ENCODE measurements around the gene PMS2.
"Not testable (repeated sequence)": the region's sequence is repeated elsewhere in the genome, so short reads cannot be mapped to it uniquely, and the experiment has no call there.

The PMS2 gene, protein sequence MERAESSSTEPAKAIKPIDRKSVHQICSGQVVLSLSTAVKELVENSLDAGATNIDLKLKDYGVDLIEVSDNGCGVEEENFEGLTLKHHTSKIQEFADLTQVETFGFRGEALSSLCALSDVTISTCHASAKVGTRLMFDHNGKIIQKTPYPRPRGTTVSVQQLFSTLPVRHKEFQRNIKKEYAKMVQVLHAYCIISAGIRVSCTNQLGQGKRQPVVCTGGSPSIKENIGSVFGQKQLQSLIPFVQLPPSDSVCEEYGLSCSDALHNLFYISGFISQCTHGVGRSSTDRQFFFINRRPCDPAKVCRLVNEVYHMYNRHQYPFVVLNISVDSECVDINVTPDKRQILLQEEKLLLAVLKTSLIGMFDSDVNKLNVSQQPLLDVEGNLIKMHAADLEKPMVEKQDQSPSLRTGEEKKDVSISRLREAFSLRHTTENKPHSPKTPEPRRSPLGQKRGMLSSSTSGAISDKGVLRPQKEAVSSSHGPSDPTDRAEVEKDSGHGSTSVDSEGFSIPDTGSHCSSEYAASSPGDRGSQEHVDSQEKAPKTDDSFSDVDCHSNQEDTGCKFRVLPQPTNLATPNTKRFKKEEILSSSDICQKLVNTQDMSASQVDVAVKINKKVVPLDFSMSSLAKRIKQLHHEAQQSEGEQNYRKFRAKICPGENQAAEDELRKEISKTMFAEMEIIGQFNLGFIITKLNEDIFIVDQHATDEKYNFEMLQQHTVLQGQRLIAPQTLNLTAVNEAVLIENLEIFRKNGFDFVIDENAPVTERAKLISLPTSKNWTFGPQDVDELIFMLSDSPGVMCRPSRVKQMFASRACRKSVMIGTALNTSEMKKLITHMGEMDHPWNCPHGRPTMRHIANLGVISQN

DNA sequence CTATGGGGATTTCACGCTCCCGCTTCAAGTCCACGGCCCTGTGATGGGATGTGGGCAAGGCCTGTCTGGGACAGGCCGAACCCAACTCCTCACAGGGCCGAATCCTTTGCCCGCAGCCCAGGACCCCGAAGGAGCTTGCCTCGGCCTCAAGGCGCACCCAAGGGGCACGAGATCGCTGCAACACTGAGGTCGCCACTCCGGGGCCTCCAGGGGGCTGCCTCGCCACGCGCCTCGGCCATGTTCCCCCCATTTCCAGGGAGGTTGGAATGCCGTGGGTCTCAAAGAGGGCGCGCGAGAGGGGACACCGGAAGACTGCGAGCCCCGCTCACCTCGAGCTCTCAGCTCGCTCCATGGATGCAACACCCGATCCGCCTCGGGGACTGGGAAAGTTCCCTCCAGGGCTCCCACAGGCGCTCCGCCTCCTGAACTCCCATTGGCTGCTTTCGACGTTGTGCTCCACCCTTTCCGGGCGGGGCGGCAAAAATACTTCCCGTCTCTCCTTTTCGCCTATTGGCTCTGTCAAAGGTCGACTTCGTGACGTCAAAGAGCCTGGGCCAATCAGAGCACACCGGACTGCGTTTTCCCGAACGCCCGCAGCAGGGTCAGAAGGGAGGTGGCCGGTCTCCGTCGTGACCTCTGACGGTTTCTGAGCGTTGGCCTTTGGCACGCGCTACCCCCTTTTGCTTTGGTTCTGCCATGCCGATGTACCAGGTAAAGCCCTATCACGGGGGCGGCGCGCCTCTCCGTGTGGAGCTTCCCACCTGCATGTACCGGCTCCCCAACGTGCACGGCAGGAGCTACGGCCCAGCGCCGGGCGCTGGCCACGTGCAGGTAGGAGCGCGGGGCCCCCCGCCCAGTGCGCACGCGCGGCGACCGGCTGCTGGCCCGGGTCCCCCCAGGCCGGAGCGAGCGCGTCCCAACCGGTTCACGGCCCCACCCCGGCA lies at the start of gene PMS2, which contains the start of gene AIMP2:
TSS of gene PMS2 (minus strand) at position 382 of the 944 bp plus-strand sequence. CDS start at position 352, 30 bp downstream.
TSS of gene AIMP2 (plus strand) at position 605 of the 944 bp plus-strand sequence. CDS start at position 697, 92 bp downstream.
- Histone ChIP-seq H3K4me3 (ENCODE audit: low read depth in 1 of 2, low read length in 1 of 2) (peak within 1 kb of the TSS; percentile 94 to 96), H3K4me1 (ENCODE audit: control insufficient read depth in 1 of 2, insufficient read depth in 1 of 2, low read depth in 1 of 2, low read length in 1 of 2) (peaks cover 7% of the 10 kb centered on the region in 2 experiments)

DNA sequence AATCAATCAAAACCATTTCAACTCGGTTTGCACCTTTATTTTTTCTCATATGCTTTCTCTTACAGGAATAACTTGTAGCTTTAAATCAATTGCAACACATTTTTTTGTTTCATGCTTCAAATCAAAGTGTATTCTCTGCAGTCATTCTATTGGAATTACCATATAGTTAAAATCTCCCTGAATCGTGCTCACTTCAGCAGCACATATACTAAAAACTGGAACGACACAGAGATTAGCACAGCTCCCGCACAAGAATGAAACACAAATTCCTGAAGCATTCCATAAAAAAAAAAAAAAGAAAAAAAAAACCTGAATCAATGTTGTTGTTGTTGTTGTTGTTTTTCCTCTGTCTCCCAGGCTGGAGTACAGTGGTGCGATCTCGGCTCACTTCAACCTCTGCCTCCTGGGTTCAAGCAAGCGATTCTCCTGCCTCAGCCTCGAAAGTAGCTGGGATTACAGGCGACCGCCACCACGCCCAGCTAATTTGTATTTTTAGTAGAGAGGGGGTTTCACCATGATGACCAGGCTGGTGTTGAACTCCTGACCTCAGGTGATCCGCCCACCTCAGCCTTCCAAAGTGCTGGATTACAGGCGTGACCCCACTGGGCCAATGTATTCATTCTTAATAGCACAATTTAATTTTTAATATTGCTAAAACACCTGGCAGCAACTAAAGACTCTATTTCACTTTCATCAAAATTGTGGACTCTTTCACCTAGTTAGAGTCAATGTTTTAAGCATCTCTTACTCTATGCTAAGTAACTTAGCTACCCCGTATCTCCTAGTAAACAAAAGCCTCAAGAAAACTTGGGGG lies 48.7 kb upstream of the PMS2 start:
- Histone ChIP-seq H3K4me1 (ENCODE audit: control insufficient read depth in 1 of 2, insufficient read depth in 1 of 2, low read depth in 1 of 2, low read length in 1 of 2) (peaks cover 21 to 23% of the 10 kb centered on the region in 2 experiments), H3K9me3 (no peaks in the 10 kb centered on the region), H3K36me3 (peaks cover 25% of the 10 kb centered on the region), H3K27me3 (no peaks in the 10 kb centered on the region), H3K4me3 (ENCODE audit: low read depth in 1 of 2, low read length in 1 of 2) (no peak overlapping the region), H3K27ac (peak overlapping the region; percentile 90)
- TF ChIP-seq, protein P1, sequence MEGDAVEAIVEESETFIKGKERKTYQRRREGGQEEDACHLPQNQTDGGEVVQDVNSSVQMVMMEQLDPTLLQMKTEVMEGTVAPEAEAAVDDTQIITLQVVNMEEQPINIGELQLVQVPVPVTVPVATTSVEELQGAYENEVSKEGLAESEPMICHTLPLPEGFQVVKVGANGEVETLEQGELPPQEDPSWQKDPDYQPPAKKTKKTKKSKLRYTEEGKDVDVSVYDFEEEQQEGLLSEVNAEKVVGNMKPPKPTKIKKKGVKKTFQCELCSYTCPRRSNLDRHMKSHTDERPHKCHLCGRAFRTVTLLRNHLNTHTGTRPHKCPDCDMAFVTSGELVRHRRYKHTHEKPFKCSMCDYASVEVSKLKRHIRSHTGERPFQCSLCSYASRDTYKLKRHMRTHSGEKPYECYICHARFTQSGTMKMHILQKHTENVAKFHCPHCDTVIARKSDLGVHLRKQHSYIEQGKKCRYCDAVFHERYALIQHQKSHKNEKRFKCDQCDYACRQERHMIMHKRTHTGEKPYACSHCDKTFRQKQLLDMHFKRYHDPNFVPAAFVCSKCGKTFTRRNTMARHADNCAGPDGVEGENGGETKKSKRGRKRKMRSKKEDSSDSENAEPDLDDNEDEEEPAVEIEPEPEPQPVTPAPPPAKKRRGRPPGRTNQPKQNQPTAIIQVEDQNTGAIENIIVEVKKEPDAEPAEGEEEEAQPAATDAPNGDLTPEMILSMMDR (IDR thresholded peaks at IDR 0.05) = no peak

More for the DNA sequence above, at the start of gene PMS2, which contains the start of gene AIMP2:
- TF ChIP-seq, protein P1 (IDR thresholded peaks at IDR 0.05) = peak; percentile 7
- Histone ChIP-seq H3K27ac (peak within 1 kb of the TSS; percentile 89), H3K36me3 (peaks cover 3% of the 10 kb centered on the region), H3K27me3 (no peaks in the 10 kb centered on the region), H3K9me3 (no peaks in the 10 kb centered on the region)

DNA sequence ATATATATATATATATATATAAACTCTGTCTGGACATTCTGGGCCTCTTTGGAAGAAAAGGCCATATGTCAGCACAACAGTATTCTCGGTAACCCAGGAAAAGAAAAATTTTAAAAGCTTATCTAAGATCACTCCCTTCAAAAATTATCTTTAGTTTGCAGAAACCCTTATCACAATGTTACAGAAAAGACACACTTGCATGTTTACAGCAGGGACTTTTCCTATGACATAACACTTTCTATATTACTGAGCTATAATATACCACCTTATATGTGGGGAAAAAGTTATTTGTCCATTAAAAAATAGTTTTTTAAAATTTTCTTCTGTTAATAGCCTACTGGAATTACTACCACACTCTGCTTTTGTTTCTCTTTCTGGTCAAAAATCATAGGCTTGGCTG lies 47.8 kb upstream of the PMS2 start:
- Histone ChIP-seq H3K36me3 (peaks cover 25% of the 10 kb centered on the region), H3K4me3 (ENCODE audit: low read depth in 1 of 2, low read length in 1 of 2) (no peak overlapping the region), H3K27me3 (no peaks in the 10 kb centered on the region), H3K27ac (no peak overlapping the region), H3K9me3 (no peaks in the 10 kb centered on the region), H3K4me1 (ENCODE audit: control insufficient read depth in 1 of 2, insufficient read depth in 1 of 2, low read depth in 1 of 2, low read length in 1 of 2) (peaks cover 21 to 23% of the 10 kb centered on the region in 2 experiments)
- TF ChIP-seq, protein P1 (IDR thresholded peaks at IDR 0.05) = no peak

DNA sequence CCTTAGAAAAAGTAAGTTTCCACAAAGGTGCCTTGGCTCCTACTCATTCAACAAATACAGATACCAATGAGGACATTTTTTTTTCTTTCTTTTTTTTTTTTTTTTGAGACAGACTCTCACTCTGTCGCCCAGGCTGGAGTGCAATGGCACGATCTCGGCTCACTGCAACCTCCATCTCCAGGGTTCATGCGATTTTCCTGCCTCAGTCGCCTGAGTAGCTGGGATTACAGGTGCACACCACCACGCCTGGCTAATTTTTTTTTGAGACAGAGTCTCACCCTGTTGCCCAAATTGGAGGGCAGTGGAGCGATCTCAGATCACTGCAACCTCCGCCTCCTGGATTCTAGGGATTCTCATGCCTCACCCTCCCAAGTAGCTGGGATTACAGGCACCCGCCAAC lies 42.3 kb upstream of the PMS2 start:
- H3K27ac ChIP-seq; H3K27me3 ChIP-seq; H3K9me3 ChIP-seq; H3K4me1 ChIP-seq (ENCODE audit: control insufficient read depth in 1 of 2, insufficient read depth in 1 of 2, low read depth in 1 of 2, low read length in 1 of 2); H3K4me3 ChIP-seq (ENCODE audit: low read depth in 1 of 2, low read length in 1 of 2): not testable (repeated sequence)
- peaks cover 65% of the 10 kb centered on the region for H3K36me3 ChIP-seq

DNA sequence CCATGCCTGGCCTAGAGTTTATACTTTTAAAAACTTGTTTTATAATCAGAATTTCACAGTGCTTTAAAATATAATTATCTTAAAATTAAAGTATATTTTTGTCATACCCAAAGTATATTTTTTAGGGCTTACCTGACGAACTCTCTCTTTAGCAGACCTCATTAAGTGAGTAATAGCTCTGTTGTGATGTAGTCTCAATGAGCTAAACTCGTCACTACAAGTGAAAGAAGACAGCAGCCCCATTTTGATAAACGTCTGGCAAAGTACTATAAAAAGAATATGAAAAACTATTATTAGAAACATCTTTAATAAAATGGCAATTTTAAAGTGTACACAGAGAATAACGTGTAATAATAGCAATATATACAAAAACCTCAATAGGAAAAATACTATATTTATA lies 40.9 kb upstream of the PMS2 start:
- no peaks in the 10 kb centered on the region for H3K9me3 ChIP-seq
- H3K27me3 ChIP-seq = no peaks in the 10 kb centered on the region
- H3K27ac ChIP-seq = no peak overlapping the region
- TF ChIP-seq, protein P1 (IDR thresholded peaks at IDR 0.05) = no peak
- no peak overlapping the region for H3K4me3 ChIP-seq (ENCODE audit: low read depth in 1 of 2, low read length in 1 of 2)
- H3K4me1 ChIP-seq (ENCODE audit: control insufficient read depth in 1 of 2, insufficient read depth in 1 of 2, low read depth in 1 of 2, low read length in 1 of 2) = no peaks in the 10 kb centered on the region
- peaks cover 77% of the 10 kb centered on the region for H3K36me3 ChIP-seq

All from neutrophil (primary cell).